Left forelimb (tissue), 1 donor: ENCODE measurements around the gene C1orf35.
"Not testable (repeated sequence)": the region's sequence is repeated elsewhere in the genome, so short reads cannot be mapped to it uniquely, and the experiment has no call there.

Experiments
- DNase-seq: peaks from one replicate; pipeline ENCODE4 v3.0.0-alpha.2; 2018; ENCODE audit warnings: low spot score

The C1orf35 gene

DNA sequence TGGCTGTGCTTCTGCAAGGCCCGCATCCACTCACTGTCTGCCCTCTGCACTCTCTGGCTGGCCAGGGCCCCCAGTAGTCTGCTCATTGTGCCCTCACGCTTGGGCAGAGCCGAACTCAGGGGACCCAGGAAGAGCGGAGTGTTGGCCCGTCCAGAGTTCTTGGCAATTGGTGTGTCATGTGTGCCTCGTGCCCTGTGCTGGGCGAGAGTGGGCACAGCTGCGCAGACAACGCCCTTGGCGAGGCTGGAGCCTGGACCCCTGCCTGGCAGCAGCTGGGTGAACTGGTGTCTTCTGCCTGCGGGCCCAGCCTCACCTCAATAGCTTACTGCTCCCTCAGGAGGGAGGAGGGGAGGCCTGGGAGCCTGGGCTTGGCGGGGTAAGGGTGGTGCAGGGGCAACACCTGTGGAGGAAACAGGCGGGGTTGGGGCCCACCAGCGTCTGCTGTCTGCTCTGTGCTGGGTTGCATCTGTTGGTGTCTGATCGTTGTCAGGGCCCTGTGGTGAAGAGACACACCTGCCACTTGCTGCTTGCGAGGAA, 39.1 kb upstream of the C1orf35 start:
- peak; percentile 63 for DNase-seq

DNA sequence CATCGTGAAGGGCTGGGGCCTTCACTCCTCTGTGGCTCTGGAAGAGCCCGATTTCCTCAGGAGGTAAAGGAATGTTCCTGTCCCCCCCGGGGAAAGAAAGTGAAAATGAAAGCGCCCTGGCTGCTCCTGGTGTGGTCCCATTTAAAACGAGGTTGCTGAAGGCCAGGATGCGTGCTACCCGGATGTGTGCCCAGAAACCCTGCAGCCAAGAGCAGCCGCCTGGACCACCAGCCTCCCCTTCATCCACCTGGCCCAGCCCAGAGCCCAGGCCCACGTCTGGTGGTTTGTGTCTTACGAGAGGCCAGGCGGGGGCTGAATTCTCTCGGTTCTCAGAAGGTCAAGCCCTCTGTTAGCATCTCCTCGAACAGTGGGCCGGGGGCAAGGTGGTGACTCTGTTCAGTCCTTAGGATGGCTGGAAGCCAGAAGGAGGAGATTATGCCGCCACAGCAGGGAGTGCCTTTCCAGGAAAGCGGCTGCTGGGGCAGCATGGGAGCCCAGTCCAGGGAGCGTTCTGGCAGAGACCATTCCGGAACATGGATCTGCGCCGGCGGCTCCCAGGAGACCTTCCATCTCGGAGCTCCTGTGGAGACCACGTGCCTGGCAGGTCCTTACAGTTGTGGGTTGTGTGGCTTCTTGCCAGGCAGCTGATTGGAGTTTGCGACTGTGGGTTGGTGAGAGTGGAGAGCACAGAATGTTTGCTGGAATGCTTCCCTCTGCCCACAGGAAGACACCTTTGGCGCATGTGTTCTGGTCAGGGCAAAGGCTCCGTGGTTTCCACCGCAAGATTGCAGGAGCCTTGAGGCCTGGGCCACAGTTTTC, 38.3 kb upstream of the C1orf35 start:
- DNase-seq = no peak

DNA sequence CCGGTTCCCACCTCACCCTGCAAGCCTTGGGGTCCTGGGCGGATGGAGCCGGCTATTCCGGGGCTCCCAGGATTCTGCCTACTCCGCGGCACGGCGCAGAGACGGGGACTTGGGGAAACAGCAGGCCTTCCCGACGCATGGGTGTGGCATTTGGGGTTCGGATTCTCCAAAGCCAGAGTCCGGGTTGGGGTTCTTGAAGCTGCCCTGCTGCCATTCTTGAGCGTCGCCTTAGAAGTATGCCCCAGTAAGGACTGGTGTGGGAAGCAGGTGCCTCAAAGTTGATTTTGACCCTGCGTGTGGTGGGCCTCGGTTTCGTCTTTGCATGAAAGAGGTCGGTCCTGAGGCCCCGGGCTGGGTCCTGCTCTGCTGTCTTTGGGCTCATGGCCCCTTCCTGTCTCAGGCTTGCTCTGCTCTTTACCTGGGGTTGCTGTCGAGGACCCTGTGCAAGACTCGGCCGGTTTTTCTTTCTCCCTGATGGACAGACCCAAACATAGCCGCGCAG, 37.6 kb upstream of the C1orf35 start:
- DNase-seq = peak; percentile 64

DNA sequence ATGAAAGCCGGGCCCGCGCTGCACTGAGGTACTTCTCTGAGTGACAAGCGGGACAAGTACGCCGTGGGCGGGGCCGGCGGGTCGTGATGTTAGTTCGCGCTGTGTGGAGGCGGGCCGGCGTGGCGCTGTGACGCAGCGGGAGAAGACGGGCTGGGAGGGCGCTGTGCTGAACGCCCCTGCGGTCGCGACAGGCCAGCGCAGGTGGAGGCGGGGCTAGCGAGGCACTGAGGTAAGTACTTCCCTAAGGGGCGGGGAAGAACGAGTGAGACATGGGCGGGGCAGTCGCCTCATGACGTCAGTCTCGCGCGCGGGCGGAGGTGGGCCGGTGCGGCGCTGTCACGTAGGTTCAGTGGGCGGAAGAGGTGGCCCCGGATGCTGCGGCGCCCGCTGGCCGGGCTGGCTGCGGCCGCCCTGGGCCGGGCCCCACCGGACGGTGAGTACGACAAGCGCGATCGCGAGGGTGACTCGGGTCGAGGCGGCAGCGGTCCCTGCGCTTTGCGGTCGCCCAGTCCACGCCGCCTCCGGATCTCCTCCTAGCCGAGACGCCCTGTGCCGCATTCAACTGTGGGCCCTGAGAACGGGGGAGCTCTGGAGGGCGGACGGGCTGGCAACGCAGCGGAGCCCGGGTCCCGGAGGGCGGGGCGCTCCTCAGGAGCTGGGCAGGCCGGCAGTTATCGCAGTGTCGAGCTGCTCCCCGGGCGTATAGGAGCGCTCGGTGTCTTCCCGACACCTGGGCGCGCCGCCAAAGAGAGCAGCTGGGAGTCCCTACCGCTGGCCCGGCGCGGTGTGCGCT, 37.0 kb upstream of the C1orf35 start, which contains the start of gene GUK1:
Gene GUK1, plus strand, starts transcription at position 349 of the 793 bp plus-strand sequence. Its CDS starts 24 bp downstream, at position 373.
- DNase-seq = peak; percentile 99

DNA sequence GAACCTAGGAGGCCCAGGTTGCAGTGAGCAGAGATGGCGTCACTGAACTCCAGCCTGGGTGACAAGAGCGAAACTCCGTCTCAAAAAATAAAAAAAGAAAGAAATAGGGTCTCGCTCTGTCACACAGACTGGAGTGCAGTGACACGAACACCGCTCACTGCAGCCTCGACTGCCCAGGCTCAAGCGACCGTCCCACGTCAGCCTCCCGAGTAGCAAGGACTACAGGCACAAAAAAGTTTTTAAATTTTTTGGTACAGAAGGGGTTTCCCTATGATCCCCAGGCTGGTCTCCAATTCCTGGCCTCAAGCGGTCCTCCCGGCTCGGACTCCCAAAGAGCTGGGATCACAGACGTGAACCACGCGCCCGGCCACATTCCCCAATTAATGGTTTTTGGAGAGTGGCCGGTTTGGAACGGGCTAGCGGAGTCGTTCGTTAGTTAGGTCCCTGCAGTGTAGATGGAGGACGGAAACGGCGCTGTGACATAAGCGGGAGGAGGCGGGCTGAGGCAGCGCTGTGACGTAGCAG, 36.3 kb upstream of the C1orf35 start:
- no peak for DNase-seq

DNA sequence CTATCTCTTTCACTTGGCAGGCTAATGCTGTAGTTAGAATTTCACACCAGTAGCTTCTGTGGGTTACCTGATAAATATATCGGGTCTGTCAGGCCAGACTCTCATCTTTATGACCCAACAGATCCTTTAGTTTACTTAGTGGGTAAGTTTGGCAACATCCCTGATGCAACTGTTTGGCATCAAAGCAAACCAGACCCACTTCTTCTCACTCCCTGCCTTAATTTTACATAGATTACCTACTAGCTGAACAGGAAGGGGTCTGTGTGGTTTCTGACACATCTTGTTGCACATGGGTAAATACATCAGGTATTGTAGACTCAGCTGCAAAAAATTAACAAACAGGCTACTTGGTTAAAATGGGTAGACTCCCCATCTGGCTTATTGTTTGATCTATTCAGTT, 33.8 kb upstream of the C1orf35 start:
- DNase-seq = no peak

DNA sequence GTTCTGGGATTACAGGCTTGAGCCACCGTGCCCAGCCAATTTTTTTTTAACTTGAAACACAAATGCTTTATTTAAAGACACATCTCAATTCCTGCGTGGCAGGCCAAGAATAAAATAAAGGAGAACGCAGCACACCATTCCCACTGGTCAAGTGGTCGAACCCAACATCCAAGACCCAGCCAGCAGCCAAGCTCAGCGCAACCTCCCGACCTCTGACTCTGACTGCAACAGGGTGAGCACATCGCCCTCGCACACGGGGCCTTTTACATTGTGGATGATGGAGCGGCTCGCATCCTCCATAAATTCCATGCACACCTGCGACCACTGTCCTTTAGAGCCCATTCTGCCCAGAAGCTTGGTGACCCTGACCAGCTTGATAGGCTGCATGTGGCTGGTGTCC, 31.5 kb upstream of the C1orf35 start:
- no peak for DNase-seq

DNA sequence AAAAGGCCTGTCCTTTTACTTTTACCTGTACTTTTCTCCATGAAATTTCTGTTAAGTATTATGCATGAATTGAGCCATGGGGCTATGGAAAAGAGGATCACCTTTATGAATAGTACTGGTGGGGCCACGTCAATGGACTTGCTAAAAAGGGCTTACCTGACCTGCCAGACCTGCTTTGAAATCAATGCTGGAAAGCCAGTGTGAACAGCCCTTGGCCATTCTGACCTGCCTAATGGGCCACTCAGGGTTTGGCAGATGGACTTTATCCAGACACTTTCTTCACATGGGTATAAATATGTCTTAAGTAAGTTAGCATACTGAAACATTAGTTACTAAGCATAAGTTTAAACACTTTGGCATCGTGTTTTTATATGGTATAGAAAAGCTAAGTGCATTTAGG, 28.6 kb upstream of the C1orf35 start:
- no peak for DNase-seq

DNA sequence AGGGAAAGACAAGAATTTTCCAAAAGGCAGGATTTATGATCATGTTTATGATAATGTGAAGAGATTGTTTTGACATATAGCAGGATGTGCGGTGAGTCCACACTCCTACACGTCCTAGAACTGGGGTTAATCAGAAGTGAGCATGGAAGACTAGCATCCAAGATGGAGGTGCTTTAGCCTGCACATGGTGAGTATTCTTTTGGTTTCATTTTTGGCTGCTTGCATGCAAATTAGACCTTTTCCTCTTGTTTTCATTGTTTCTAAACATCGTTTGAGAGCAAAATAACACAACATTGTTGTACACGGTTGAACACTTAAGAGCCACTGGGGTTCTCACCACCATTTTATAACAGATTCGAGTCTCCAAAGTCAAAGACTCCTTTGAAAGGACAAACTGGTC, 22.1 kb upstream of the C1orf35 start:
- no peak for DNase-seq

DNA sequence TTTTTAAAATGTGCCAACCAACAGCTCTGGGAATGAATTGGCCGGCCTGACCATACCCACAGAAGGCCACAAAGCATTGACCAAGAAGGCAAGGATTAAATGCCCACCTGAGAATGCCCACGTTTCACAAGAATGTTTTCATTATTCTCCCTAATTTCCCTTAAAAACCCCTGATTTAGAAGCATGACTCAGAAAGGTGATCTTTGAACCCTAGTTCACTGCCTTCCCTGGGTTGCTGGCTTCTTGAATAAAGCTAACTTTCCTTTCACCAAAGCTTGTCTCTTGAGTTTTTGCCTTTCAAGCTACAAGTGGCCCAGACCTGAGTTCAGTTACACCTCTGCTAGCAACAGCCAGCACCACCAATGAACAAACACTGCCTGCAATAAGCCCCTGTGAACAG, 20.4 kb upstream of the C1orf35 start:
- no peak for DNase-seq

DNA sequence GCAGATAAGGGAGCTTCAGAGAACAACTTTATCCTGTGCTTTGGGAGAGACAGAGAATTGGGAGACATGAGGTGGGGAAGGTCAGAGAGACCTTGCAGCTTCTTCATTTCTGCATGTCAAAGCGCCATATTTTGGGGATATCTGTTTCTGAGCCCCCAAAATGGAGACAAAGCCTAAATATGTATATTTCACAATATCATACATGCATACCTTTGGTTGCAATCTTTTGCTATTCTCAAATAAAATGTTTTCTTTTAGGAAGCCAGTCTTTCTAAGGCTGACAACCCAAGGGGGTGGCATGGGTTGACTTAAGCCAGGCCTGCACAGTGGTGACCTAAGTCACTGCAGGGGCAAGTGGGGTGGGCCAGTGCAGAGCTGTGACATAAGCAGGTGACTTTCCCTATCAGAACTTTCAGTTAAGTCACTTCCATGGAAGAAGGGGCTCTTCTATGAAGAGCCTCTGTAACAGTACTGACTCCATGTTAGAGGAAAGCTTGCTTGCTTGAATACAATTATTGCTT, 19.9 kb upstream of the C1orf35 start:
- no peak for DNase-seq

DNA sequence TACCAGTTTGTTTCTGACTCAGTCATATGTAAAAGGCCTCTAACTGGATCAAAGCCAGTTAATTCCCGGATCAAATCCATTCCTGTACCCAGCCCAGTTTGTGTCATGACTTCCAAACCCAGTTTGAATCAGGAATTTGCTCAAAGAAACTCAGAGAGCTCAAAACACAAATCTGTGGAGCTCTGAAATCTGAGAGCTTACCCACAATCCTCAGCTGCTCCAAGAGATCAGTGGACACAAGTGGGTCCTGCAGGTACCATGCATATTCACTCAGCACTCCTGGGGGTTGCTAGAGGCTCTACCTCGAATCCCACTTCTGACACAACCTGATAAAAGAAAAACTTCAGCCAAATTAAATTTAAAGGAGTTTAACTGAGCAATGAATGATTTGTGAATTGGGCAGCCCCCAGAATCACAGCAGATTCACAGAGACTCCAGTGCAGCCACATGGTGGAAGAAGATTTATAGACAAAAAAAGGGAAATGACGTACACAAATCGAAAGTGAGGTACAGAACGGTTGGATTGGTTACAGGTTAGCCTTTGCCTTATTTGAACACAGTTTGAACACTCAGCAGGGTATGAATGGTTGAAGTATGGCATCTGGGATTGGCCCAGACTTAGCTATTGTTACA, 17.8 kb upstream of the C1orf35 start:
- no peak for DNase-seq

DNA sequence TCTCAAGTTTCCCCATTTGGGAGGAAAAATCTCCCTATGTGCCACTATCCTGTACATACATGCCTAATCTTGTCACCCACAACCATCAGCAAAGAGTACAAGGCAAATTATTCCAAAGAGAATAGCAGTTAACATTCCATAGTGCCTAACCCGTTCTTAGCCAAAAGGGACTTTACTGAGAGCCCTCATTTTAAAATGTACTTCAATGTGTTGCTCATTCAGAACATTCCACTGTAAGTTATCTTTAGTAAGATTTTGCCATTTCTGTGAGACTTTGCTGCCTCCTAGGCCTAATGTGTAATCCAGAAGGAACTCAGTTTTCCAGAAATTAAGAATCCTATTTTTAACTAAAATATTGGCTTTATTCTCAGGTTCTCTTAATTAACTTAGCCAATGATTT, 17.2 kb upstream of the C1orf35 start:
- DNase-seq = no peak

DNA sequence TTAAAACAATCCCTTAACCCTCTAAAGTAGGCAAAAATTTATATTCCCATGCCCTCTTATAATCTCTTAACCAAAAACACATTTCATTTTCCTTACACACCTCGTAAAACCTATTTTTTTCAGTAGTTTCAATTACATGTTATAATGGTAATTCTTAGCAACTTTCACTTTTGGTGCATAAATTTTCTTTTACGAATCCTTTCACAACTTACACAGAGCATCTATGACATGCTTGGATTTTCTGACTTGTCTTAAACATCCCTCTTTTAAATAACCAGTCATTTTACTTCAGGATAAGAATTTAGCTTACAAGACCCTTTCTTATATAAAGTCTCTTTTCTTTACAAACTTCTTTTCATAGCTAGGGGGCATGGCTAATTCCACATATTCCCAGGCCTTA, 14.9 kb upstream of the C1orf35 start:
- no peak for DNase-seq

DNA sequence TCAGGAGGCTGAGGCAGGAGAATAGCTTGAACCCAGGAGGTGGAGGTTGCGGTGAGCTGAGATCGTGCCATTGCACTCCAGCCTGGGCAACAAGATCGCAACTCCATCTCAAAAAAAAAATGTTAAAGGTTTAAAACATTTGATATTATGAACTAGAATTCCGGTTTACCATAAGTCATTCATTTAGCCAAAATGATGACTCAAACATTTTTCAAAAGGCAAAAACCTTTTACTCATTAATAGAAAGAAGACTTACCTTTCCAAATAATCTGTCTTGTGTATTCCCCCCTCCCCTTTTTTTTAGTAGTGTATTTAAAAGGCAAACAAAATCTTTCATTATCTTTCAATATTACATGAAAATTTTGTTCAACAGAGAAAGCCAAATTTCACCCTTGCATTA, 14.2 kb upstream of the C1orf35 start:
- no peak for DNase-seq

DNA sequence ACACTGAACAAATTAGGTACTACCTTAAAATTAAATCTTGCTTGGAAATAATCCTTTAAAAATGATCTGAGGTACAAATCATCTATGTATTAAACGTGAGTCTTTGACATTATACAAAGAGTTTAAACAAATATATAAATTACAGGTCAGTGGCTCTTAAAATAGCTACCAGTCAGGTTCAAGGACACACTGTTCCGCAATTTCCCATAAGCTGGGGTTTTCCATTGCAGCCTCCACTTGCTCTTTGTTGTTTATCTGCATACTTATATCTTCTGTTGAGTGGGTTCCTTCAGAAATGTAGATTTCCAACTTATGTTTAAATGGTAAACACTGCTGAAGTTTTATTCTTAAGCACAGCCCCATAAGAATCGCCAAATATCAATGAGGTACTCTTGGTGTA, 11.7 kb upstream of the C1orf35 start:
- DNase-seq = no peak

DNA sequence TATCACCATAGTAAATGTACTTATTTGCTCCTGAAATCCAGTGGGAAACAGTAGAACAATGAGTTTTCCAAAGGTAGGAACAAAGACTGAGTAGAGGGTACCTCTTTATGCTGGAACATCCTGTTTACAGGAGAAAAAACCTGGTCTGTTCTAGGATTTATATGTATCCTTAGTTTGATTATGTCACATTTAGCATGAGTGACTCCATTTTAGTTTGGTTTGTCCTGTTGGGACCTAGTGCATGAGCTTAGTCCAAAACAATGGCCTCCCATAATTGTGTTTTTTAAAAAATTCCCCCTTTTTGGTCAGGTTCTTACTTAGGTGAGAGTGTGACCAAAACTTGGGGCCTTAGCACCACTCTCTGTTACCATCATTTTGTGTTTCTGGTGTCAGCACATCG, 9.5 kb upstream of the C1orf35 start:
- no peak for DNase-seq

DNA sequence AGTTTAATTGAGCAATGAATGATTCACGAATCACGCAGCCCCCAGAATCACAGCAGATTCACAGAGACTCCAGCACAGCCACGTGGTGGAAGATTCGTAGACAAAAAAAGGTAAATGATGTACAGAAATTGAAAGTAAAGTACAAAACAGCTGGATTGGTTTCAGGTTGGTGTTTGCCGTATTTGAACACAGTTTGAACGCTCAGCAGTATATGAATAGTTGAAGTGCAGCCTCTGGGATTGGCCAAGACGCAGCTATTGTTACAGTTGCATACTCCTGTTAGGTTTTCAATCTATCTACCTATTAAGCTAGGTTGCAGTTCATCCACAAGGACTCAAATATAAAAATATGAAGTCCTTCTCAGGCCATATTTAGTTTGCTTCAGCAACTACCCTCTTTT, 9.0 kb upstream of the C1orf35 start:
- peak; percentile 1 for DNase-seq

DNA sequence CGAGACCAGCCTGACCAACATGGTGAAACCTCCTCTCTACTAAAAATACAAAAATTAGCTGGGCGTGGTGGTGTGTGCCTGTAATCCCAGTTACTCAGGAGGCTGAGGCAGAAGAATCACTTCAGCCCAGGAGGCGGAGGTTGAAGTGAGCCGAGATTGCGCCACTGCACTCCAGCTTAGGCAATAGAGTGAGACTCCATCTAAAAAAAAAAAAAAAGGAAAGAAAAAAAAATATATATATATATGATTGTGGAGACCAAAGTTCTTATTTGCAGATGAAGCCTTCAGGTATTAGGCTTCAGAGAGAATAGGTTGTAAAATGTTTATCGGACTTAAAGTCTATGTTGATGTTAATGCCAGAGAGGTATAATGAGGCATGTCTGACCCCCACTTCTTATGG, 8.2 kb upstream of the C1orf35 start:
- DNase-seq = not testable (repeated sequence)

DNA sequence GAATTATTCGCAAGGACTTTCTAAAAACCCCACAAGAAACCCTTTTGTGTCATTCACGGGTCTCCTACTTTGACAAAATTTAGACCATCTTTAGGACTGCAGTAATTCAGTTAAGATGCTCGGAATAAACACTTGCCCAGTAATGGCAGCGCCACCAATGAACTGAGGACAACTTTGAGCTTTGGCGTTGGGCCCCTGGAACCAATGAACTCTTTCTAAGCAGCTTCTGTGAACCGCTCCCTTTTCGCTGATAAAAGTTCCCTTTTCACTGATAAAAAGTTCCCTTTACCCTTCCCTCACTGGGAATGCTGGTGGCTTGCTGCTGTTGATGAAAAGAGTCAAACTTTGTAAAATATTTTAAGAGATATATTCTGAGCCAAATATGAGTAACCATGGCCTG, 7.4 kb upstream of the C1orf35 start:
- no peak for DNase-seq

DNA sequence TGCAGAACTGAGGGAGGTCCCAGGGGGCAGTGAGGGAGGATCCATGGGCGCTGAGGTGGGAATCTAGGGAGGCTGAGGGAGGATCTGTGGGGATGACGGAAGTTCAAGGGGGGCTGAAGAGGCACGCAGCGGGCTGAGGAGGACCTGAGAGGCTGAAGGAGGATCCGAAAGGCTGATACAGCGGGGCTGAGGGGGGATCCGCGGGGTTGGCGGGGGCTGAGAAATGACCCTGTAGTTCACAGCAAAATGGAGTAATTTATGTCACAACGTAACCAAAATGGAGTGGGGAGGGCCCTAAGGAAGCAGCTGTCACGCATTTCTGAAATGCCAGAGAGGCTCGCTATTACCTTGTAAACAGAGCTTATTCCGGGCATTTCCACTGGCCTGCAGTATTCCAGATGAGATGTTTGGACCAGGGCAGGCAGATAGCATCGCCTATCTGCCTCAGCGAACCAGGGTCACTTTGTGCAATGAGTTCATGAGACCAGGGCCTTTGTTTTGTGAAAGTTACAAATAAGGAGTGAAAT, 6.9 kb upstream of the C1orf35 start:
- no peak for DNase-seq
